ENCODE data around the gene XDH. TPM values are rescaled to one million over a fixed set of nuclear protein-coding genes. Genes with fewer than 3 reads are reported as not detected.

The XDH gene
- total RNA-seq, 1 experiment from 2014 or later = 0.91 TPM

- no peak overlapping the region for H3K27ac ChIP-seq (ENCODE audit: low read length)
- H3K9ac ChIP-seq (ENCODE audit: low read length) = no peak overlapping the region
- no peak overlapping the region for H2AFZ ChIP-seq (ENCODE audit: low read length)
- no peaks in the 10 kb centered on the region for H3K36me3 ChIP-seq (ENCODE audit: low read depth, low read length)
- no peak for TF ChIP-seq EZH2phosphoT487 (IDR thresholded peaks at IDR 0.05; ENCODE audit: borderline replicate concordance, low read length)
- no peak for TF ChIP-seq CTCF (conservative IDR thresholded peaks at IDR 0.05; ENCODE audit: low read depth, low read length)
- TF ChIP-seq EZH2 (IDR thresholded peaks at IDR 0.05; ENCODE audit: low read length, unreplicated experiment) = no peak
- intact Hi-C loops (cut with micrococcal nuclease) = loop anchor here (5.0 to 10.0 kb wide), 3 partner anchors 159 to 394 kb away; no protein-coding TSS in a partner anchor
- H3K9me2 ChIP-seq (replicated peaks; ENCODE audit: low read length) = no peaks in the 10 kb centered on the region
- BruUV-seq (replicated peaks) = no TSS peak
- H3K4me2 ChIP-seq (ENCODE audit: low read length) = no peak overlapping the region
- H3F3A ChIP-seq (ENCODE audit: low read length, unreplicated experiment) = no peaks in the 10 kb centered on the region
- ChIA-PET CTCF (no interaction called here), POLR2A (ENCODE audit: unreplicated experiment) (no interaction called here)
- H3K4me1 ChIP-seq (ENCODE audit: insufficient read depth, low read length) = peaks cover 24% of the 10 kb centered on the region
- no peaks in the 10 kb centered on the region for H3K27me3 ChIP-seq (ENCODE audit: low read length)
- no peak for DNase-seq
- no peak for ATAC-seq
- no peaks in the 10 kb centered on the region for H3K79me2 ChIP-seq (ENCODE audit: low read length)
- no peaks in the 10 kb centered on the region for H3K9me3 ChIP-seq (ENCODE audit: low read length)
- H3K4me3 ChIP-seq (ENCODE audit: low read length) = no peak overlapping the region
- no peaks in the 10 kb centered on the region for H4K20me1 ChIP-seq (ENCODE audit: low read length)
These were observed 83.4 kb downstream of the XDH start for GRCh38 chr2:31331156-31331555.

GRCh38 chr2:31329081-31329625 is 85.4 kb downstream of the XDH start:
- H3K4me3 ChIP-seq (ENCODE audit: low read length) = no peak overlapping the region
- DNase-seq (no peak), ATAC-seq (no peak)
- TF ChIP-seq EZH2 (IDR thresholded peaks at IDR 0.05; ENCODE audit: low read length, unreplicated experiment) (no peak), EZH2phosphoT487 (IDR thresholded peaks at IDR 0.05; ENCODE audit: borderline replicate concordance, low read length) (no peak), CTCF (conservative IDR thresholded peaks at IDR 0.05; ENCODE audit: low read depth, low read length) (no peak)
- H3F3A ChIP-seq (ENCODE audit: low read length, unreplicated experiment) = no peaks in the 10 kb centered on the region
- H3K9ac ChIP-seq (ENCODE audit: low read length) = no peak overlapping the region
- no TSS peak for BruUV-seq (replicated peaks)
- H3K9me2 ChIP-seq (replicated peaks; ENCODE audit: low read length) = no peaks in the 10 kb centered on the region
- H4K20me1 ChIP-seq (ENCODE audit: low read length) = no peaks in the 10 kb centered on the region
- no peak overlapping the region for H3K4me2 ChIP-seq (ENCODE audit: low read length)
- ChIA-PET POLR2A (ENCODE audit: unreplicated experiment) (no interaction called here), CTCF (no interaction called here)
- intact Hi-C loops (cut with micrococcal nuclease) = no loop called here
- no peaks in the 10 kb centered on the region for H3K9me3 ChIP-seq (ENCODE audit: low read length)
- no peaks in the 10 kb centered on the region for H3K79me2 ChIP-seq (ENCODE audit: low read length)
- H3K27me3 ChIP-seq (ENCODE audit: low read length) = no peaks in the 10 kb centered on the region
- H2AFZ ChIP-seq (ENCODE audit: low read length) = no peak overlapping the region
- no peaks in the 10 kb centered on the region for H3K36me3 ChIP-seq (ENCODE audit: low read depth, low read length)
- H3K27ac ChIP-seq (ENCODE audit: low read length) = no peak overlapping the region
- H3K4me1 ChIP-seq (ENCODE audit: insufficient read depth, low read length) = peaks cover 6% of the 10 kb centered on the region

- intact Hi-C loops (cut with micrococcal nuclease) = no loop called here
- ATAC-seq = no peak
These were observed 86.5 kb downstream of the XDH start for GRCh38 chr2:31328026-31328425.

More at GRCh38 chr2:31328026-31328425, 86.5 kb downstream of the XDH start:
- Histone ChIP-seq H4K20me1 (ENCODE audit: low read length) (no peaks in the 10 kb centered on the region), H3K4me2 (ENCODE audit: low read length) (no peak overlapping the region), H3K4me1 (ENCODE audit: insufficient read depth, low read length) (peaks cover 7% of the 10 kb centered on the region), H3K79me2 (ENCODE audit: low read length) (no peaks in the 10 kb centered on the region), H3K9me3 (ENCODE audit: low read length) (no peaks in the 10 kb centered on the region), H3K27me3 (ENCODE audit: low read length) (no peaks in the 10 kb centered on the region), H3F3A (ENCODE audit: low read length, unreplicated experiment) (no peaks in the 10 kb centered on the region), H3K27ac (ENCODE audit: low read length) (no peak overlapping the region), H3K9ac (ENCODE audit: low read length) (no peak overlapping the region), H2AFZ (ENCODE audit: low read length) (no peak overlapping the region), H3K9me2 (replicated peaks; ENCODE audit: low read length) (no peaks in the 10 kb centered on the region), H3K4me3 (ENCODE audit: low read length) (no peak overlapping the region), H3K36me3 (ENCODE audit: low read depth, low read length) (no peaks in the 10 kb centered on the region)
- CTCF ChIA-PET = no interaction called here
- no TSS peak for BruUV-seq (replicated peaks)
- POLR2A ChIA-PET (ENCODE audit: unreplicated experiment) = no interaction called here
- no peak for TF ChIP-seq CTCF (conservative IDR thresholded peaks at IDR 0.05; ENCODE audit: low read depth, low read length)
- TF ChIP-seq EZH2 (IDR thresholded peaks at IDR 0.05; ENCODE audit: low read length, unreplicated experiment) = no peak
- no peak for TF ChIP-seq EZH2phosphoT487 (IDR thresholded peaks at IDR 0.05; ENCODE audit: borderline replicate concordance, low read length)
- no peak for DNase-seq
